Esophagus muscularis mucosa (tissue), 4 donors: ENCODE measurements around the gene PSMD13. TPM values are rescaled to one million over a fixed set of nuclear protein-coding genes. Genes with fewer than 3 reads are reported as not detected.

Experiments
- DNase-seq: peaks from one replicate; pipeline ENCODE4 v3.0.0-alpha.2; 2017; ENCODE audit errors: extremely low spot score
- H3K27ac ChIP-seq, 4 donors: fragments of 200-600 bp; sonication (generic); replicated peaks in 1 of 4; 1 replicate in 3 of 4; 2 replicates in 1 of 4; pipeline ENCODE4 v1.5.1; 2016 to 2019; ENCODE audit warnings: mild to moderate bottlenecking in 1 of 4
- H3K27me3 ChIP-seq, 4 donors: fragments of 200-600 bp; sonication (generic); one replicate each; pipeline versions ENCODE4 v1.5.1 to v1.6.0; 2016 to 2019
- H3K36me3 ChIP-seq, 4 donors: fragments of 200-600 bp; sonication (generic); one replicate each; pipeline ENCODE4 v1.5.1; 2016 to 2019
- H3K4me1 ChIP-seq, 4 donors: fragments of 200-600 bp; sonication (generic); one replicate each; pipeline ENCODE4 v1.5.1; 2016 to 2019
- H3K4me3 ChIP-seq, 4 donors: fragments of 200-600 bp; sonication (generic); 1 replicate in 2 of 4; 2 replicates in 2 of 4; pipeline ENCODE4 v1.5.1; 2016 to 2019; ENCODE audit warnings: mild to moderate bottlenecking in 4 of 4, moderate library complexity in 1 of 4
- H3K9me3 ChIP-seq, 4 donors: fragments of 200-600 bp; sonication (generic); 1 replicate in 3 of 4; 2 replicates in 1 of 4; pipeline ENCODE4 v1.5.1; 2016 to 2019
- EP300 ChIP-seq: sonication (generic); formaldehyde crosslinking; IDR thresholded peaks from one replicate; pipeline ENCODE4 v1.6.1; 2017; ENCODE audit warnings: antibody characterized with exemption
- POLR2A ChIP-seq: fragments of 450-650 bp; IDR thresholded peaks from one replicate; pipeline ENCODE4 v1.6.1; 2017; ENCODE audit warnings: antibody characterized with exemption, moderate library complexity, mild to moderate bottlenecking, low read depth
- POLR2AphosphoS5 ChIP-seq, 2 donors: sonication (generic); formaldehyde crosslinking; IDR thresholded peaks; one replicate each; pipeline ENCODE4 v1.6.1; 2017; ENCODE audit warnings: antibody characterized with exemption in 2 of 2
- WGBS: methylation state at CpG from one replicate; pipeline ENCODE4 v1.1.5; 2018; 5-methylcytosine and 5-hydroxymethylcytosine counted together
- intact Hi-C: fragments of 100-400 bp; cut with DNase I; formaldehyde crosslinking; loops from one replicate; pipeline ENCODE4 v1.15.1; 2023
- total RNA-seq, 4 donors: library from RNA; depleted of rRNA; stranded (reverse); fragments of >200 nt; gene quantifications; one replicate each; pipeline versions ENCODE4 v1.1.0 to v1.2.1, GENCODE V29; 2016
- TF ChIP-seq, protein P1 (sequence below), 3 experiments: fragments of 200-600 bp in 2 of 3; fragments of 450-650 bp in 1 of 3; sonication (generic) in 2 of 3; IDR thresholded peaks; one replicate each; pipeline ENCODE4 v1.5.1; 2017 to 2019; ENCODE audit warnings: antibody characterized with exemption in 3 of 3, mild to moderate bottlenecking in 2 of 3, moderate library complexity in 1 of 3

Gene PSMD13
- total RNA-seq, 4 donors from 2014 or later = 86.4 to 124 (median 94.1) TPM

DNA sequence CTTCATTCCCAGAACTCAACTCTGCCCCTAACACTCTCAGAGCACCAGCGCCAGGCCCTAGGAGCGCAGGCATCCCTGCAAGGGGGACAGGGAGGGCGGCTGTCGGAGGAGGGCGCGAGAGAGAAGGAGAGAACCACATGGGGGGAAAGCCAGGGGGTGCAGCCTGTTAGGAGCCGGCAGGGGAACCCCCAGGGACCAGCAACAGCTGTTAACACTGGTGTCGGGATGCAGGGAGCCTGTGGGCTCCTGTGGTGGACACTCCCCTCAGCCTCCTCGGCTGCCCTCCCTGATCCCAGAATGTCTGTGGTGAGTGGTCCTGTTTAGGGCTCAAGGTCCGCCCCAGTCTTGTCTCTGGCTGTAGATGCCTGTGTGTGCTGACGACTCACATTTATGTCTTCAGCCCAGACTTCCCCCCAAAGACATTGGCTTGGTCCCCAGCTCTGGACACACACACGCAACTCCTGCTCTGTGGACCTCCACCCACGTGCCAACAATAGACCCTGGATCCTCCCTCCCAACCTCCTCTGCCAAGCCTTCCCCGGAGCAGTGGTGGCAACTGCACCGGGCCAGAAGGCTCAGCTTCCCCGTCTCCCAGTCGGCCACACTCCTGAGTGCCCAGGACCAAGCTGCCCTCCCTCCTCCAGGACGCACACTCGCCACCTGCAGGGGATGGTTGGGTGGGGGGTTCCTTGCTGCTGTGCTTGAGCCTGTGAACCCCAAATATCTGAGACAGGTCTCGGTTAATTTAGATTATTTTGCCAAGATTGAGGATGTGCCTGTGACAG lies 63.4 kb downstream of the PSMD13 start:
- H3K4me3 ChIP-seq = no peak overlapping the region
- no peak for DNase-seq
- no peak for TF ChIP-seq EP300
- TF ChIP-seq, protein P1, sequence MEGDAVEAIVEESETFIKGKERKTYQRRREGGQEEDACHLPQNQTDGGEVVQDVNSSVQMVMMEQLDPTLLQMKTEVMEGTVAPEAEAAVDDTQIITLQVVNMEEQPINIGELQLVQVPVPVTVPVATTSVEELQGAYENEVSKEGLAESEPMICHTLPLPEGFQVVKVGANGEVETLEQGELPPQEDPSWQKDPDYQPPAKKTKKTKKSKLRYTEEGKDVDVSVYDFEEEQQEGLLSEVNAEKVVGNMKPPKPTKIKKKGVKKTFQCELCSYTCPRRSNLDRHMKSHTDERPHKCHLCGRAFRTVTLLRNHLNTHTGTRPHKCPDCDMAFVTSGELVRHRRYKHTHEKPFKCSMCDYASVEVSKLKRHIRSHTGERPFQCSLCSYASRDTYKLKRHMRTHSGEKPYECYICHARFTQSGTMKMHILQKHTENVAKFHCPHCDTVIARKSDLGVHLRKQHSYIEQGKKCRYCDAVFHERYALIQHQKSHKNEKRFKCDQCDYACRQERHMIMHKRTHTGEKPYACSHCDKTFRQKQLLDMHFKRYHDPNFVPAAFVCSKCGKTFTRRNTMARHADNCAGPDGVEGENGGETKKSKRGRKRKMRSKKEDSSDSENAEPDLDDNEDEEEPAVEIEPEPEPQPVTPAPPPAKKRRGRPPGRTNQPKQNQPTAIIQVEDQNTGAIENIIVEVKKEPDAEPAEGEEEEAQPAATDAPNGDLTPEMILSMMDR (IDR thresholded peaks at IDR 0.05) = no peak
- TF ChIP-seq POLR2AphosphoS5 (IDR thresholded peaks at IDR 0.05) = no peak
- no peak for TF ChIP-seq POLR2A
- peaks cover 7 to 30% (median 22%) of the 10 kb centered on the region in 4 donors for H3K4me1 ChIP-seq
- no peak overlapping the region for H3K27ac ChIP-seq
- intact Hi-C loops = loop anchor here (5.0 kb wide), 1 partner anchor 152 kb away; the partner anchor contains the start of gene PTDSS2
- 28% methylated on average over 18 of the region's 20 CpGs for WGBS
- H3K9me3 ChIP-seq = no peaks in the 10 kb centered on the region
- no peaks in the 10 kb centered on the region for H3K36me3 ChIP-seq
- H3K27me3 ChIP-seq = peaks cover 0 to 62% (median 22%) of the 10 kb centered on the region in 4 donors

Other genes starting within 250 kb of the PSMD13 start
- gene SCGB1C1, start 43.9 kb upstream of the PSMD13 start, total RNA-seq = not detected
- gene BET1L, start 29.6 kb upstream of the PSMD13 start, total RNA-seq = 10 to 100 TPM; 16.2 to 32.9 (median 30.5) TPM
- gene RIC8A, start 29.3 kb upstream of the PSMD13 start, total RNA-seq = 100 to 1,000 TPM in 3 of 4 donors, 10 to 100 TPM in 1; 76.8 to 137 (median 123) TPM
- gene SIRT3, start 634 bp upstream of the PSMD13 start, total RNA-seq = 10 to 100 TPM in 3 of 4 donors, 1 to 10 TPM in 1; 7.9 to 20.1 (median 14.0) TPM
- 1 to 10 TPM in 1 of 4 donors, under 1 TPM in 2, not detected in 1; 0.13 to 2.2 (median 0.42) TPM for gene NLRP6, start 41.4 kb downstream of the PSMD13 start, total RNA-seq
- gene PGGHG, start 52.1 kb downstream of the PSMD13 start, total RNA-seq = 10 to 100 TPM; 13.3 to 23.7 (median 18.8) TPM
- not detected for gene IFITM5, start 62.5 kb downstream of the PSMD13 start, total RNA-seq
- gene IFITM2, start 70.8 kb downstream of the PSMD13 start, total RNA-seq = 100 to 1,000 TPM in 3 of 4 donors, 10 to 100 TPM in 1; 92.2 to 235 (median 194) TPM
- gene IFITM1, start 77.1 kb downstream of the PSMD13 start, total RNA-seq = 100 to 1,000 TPM in 3 of 4 donors, 10 to 100 TPM in 1; 60.6 to 197 (median 171) TPM
- gene IFITM3, start 83.9 kb downstream of the PSMD13 start, total RNA-seq = 100 to 1,000 TPM; 290 to 513 (median 410) TPM
- gene B4GALNT4, start 132.5 kb downstream of the PSMD13 start, total RNA-seq = 10 to 100 TPM in 1 of 4 donors, 1 to 10 TPM in 3; 2.5 to 12.0 (median 5.7) TPM
- gene PKP3, start 157.2 kb downstream of the PSMD13 start, total RNA-seq = 1 to 10 TPM in 1 of 4 donors, under 1 TPM in 3; 0.17 to 1.1 (median 0.51) TPM
- gene SIGIRR, start 178.0 kb downstream of the PSMD13 start, total RNA-seq = 10 to 100 TPM; 45.7 to 72.9 (median 50.5) TPM
- under 1 TPM in 3 of 4 donors, not detected in 1; 0.11 to 0.42 (median 0.32) TPM for gene ANO9, start 205.0 kb downstream of the PSMD13 start, total RNA-seq
- gene PTDSS2, start 213.3 kb downstream of the PSMD13 start, total RNA-seq = 10 to 100 TPM; 23.9 to 58.3 (median 30.2) TPM